Measurements from ENCODE around the gene FBXL4.

GRCh38 chr6:98836962-98837944, 110.5 kb downstream of the FBXL4 start:
- TF ChIP-seq CTCF (IDR thresholded peaks at IDR 0.05) (no peak), POLR2A (IDR thresholded peaks at IDR 0.05) (no peak)
